A549 (cell line): ENCODE measurements around the gene GMNC.

Experiments used
- CTCF ChIP-seq: fragments of >200 bp; sonication (Bioruptor Twin); formaldehyde crosslinking; IDR thresholded peaks from 3 replicates; pipeline ENCODE4 v1.5.1; 2016
- EP300 ChIP-seq, 2 experiments: fragments of >200 bp; sonication (Bioruptor Twin); formaldehyde crosslinking; IDR thresholded peaks; 2 replicates in 1 of 2; 3 replicates in 1 of 2; pipeline ENCODE4 v1.6.1; 2016 to 2017
- HDAC2 ChIP-seq: fragments of 200-600 bp; sonication (generic); IDR thresholded peaks from 2 replicates; pipeline ENCODE4 v1.6.1; 2016
- POLR2A ChIP-seq: IDR thresholded peaks from 2 replicates; pipeline ENCODE4 v1.6.1; 2012; ENCODE audit warnings: mild to moderate bottlenecking, low read length

- no peak for TF ChIP-seq POLR2A
- TF ChIP-seq EP300 (IDR thresholded peaks at IDR 0.05) = no peak
- TF ChIP-seq HDAC2 = no peak
- no peak for TF ChIP-seq CTCF
Observed at GRCh38 chr3:190877925-190878324, 15.4 kb upstream of the GMNC start.
